ENCODE data around the gene RASGEF1C.

GRCh38 chr5:180172447-180173197 lies 36.4 kb downstream of the RASGEF1C start:
- no peak for TF ChIP-seq CTCF (IDR thresholded peaks at IDR 0.05)
- no peak for TF ChIP-seq POLR2AphosphoS5 (IDR thresholded peaks at IDR 0.05)
